Measurements from ENCODE around the gene OR6B1.

- TF ChIP-seq CTCF (IDR thresholded peaks at IDR 0.05; ENCODE audit: poor library complexity, severe bottlenecking) (no peak), POLR2AphosphoS5 (IDR thresholded peaks at IDR 0.05) (no peak), EZH2 (IDR thresholded peaks at IDR 0.05; ENCODE audit: borderline replicate concordance, insufficient read depth, low read length, poor library complexity, severe bottlenecking) (no peak), RAD21 (conservative IDR thresholded peaks at IDR 0.05) (no peak), MXI1 (conservative IDR thresholded peaks at IDR 0.05; ENCODE audit: poor library complexity, severe bottlenecking) (no peak), EP300 (conservative IDR thresholded peaks at IDR 0.05; ENCODE audit: poor library complexity, severe bottlenecking) (no peak)
Measured at GRCh38 chr7:143954544-143954943, 45.6 kb upstream of the OR6B1 start, which contains the start of gene OR2F1.

Data from neural cell (in vitro differentiated cells).